Smooth muscle cell (in vitro differentiated cells): ENCODE data around the gene OTUD6A. TPM values are rescaled to one million over a fixed set of nuclear protein-coding genes. Genes with fewer than 3 reads are reported as not detected.

Source experiments
- DNase-seq: peaks from one replicate; lab custom pipeline; 2025; ENCODE audit not compliant: unreplicated experiment; lab: John Stamatoyannopoulos, UW
- H2AFZ ChIP-seq: fragments of 200-600 bp; sonication (generic); 2 replicates; pipeline ENCODE4 v1.6.0; 2016; ENCODE audit warnings: antibody characterized with exemption, low read depth, mild to moderate bottlenecking
- H3F3A ChIP-seq: fragments of 200-600 bp; sonication (generic); 2 replicates; pipeline ENCODE4 v1.6.0; 2017; ENCODE audit warnings: antibody characterized with exemption, low read depth
- H3K27ac ChIP-seq: fragments of 200-600 bp; sonication (generic); 2 replicates; pipeline ENCODE4 v1.5.1; 2016; ENCODE audit warnings: low read depth, mild to moderate bottlenecking
- H3K27me3 ChIP-seq: fragments of 200-600 bp; sonication (generic); 2 replicates; pipeline ENCODE4 v1.6.1; 2016; ENCODE audit warnings: low read depth, mild to moderate bottlenecking
- H3K36me3 ChIP-seq: fragments of 200-600 bp; sonication (generic); 2 replicates; pipeline ENCODE4 v1.5.1; 2016; ENCODE audit warnings: low read depth
- H3K4me1 ChIP-seq: fragments of 200-600 bp; sonication (generic); 2 replicates; pipeline ENCODE4 v1.5.1; 2016; ENCODE audit warnings: low read depth
- H3K4me2 ChIP-seq: fragments of 200-600 bp; sonication (generic); 2 replicates; pipeline ENCODE4 v1.6.0; 2016; ENCODE audit warnings: mild to moderate bottlenecking
- H3K4me3 ChIP-seq: fragments of 200-600 bp; sonication (generic); 2 replicates; pipeline ENCODE4 v1.5.1; 2016; ENCODE audit warnings: mild to moderate bottlenecking
- H3K79me2 ChIP-seq: fragments of 200-600 bp; sonication (generic); 2 replicates; pipeline ENCODE4 v1.6.0; 2016; ENCODE audit warnings: low read depth, mild to moderate bottlenecking
- H3K9ac ChIP-seq: fragments of 200-600 bp; sonication (generic); 2 replicates; pipeline ENCODE4 v1.6.0; 2016; ENCODE audit warnings: low read depth
- H3K9me3 ChIP-seq: fragments of 200-600 bp; sonication (generic); replicated peaks from 2 replicates; pipeline ENCODE4 v1.5.1; 2016; ENCODE audit warnings: low read depth
- H4K20me1 ChIP-seq: fragments of 200-600 bp; sonication (generic); 2 replicates; pipeline ENCODE4 v1.6.0; 2016; ENCODE audit warnings: low read depth
- WGBS: methylation state at CpG from one replicate; pipeline ENCODE4 v1.1.7; 2016; ENCODE audit warnings: low lambda C conversion rate; 5-methylcytosine and 5-hydroxymethylcytosine counted together
- polyA plus RNA-seq: library from polyadenylated mRNA; unstranded; fragments of >200 nt; fragmentation: Nextera tagmentation; extraction: Ambion mirVana; gene quantifications from 2 replicates; pipeline ENCODE4 v1.2.1, GENCODE V29; 2016
- total RNA-seq: library from RNA; depleted of rRNA; stranded (reverse); fragments of >200 nt; gene quantifications from 2 replicates; pipeline ENCODE4 v1.2.3, GENCODE V29; 2014
- TF ChIP-seq, protein P1 (sequence below): fragments of 200-600 bp; sonication (generic); IDR thresholded peaks from 2 replicates; pipeline ENCODE4 v1.5.1; 2017; ENCODE audit warnings: borderline replicate concordance, mild to moderate bottlenecking, antibody characterized with exemption; ENCODE audit not compliant: insufficient read depth, poor library complexity, severe bottlenecking

OTUD6A gene
- total and polyA plus RNA-seq, 2 experiments from 2014 or later = not detected

DNA sequence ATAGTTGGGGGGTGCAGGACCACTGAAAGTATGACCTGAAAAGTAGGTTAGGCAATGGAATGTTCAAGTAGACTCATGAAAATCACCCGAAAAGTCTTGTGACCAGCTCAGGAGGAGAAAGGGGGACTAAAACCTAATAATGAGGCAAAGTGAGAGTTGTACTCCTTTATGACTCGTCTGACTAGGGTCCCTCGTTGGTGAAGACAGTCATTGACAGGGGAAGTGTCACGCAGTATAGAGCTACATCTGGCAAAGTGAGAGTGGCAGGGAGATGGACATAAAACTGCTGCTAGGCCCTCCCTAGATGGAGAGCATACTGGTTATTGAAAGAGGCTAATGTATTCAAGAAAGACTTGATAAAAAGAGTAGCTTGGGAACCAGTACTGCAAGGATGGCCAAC lies 20.5 kb downstream of the OTUD6A start:
- Histone ChIP-seq H3K79me2 (no peaks in the 10 kb centered on the region), H3K9ac (no peak overlapping the region), H3K4me2 (no peak overlapping the region), H3K27me3 (no peaks in the 10 kb centered on the region), H3K4me1 (no peaks in the 10 kb centered on the region), H3K9me3 (no peaks in the 10 kb centered on the region), H3K4me3 (no peak overlapping the region), H3K36me3 (no peaks in the 10 kb centered on the region), H3F3A (no peaks in the 10 kb centered on the region), H2AFZ (no peak overlapping the region), H3K27ac (no peak overlapping the region), H4K20me1 (no peaks in the 10 kb centered on the region)
- TF ChIP-seq, protein P1, sequence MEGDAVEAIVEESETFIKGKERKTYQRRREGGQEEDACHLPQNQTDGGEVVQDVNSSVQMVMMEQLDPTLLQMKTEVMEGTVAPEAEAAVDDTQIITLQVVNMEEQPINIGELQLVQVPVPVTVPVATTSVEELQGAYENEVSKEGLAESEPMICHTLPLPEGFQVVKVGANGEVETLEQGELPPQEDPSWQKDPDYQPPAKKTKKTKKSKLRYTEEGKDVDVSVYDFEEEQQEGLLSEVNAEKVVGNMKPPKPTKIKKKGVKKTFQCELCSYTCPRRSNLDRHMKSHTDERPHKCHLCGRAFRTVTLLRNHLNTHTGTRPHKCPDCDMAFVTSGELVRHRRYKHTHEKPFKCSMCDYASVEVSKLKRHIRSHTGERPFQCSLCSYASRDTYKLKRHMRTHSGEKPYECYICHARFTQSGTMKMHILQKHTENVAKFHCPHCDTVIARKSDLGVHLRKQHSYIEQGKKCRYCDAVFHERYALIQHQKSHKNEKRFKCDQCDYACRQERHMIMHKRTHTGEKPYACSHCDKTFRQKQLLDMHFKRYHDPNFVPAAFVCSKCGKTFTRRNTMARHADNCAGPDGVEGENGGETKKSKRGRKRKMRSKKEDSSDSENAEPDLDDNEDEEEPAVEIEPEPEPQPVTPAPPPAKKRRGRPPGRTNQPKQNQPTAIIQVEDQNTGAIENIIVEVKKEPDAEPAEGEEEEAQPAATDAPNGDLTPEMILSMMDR = no peak
- DNase-seq = no peak
- WGBS = 62% methylated on average over 4 of the region's 4 CpGs

DNA sequence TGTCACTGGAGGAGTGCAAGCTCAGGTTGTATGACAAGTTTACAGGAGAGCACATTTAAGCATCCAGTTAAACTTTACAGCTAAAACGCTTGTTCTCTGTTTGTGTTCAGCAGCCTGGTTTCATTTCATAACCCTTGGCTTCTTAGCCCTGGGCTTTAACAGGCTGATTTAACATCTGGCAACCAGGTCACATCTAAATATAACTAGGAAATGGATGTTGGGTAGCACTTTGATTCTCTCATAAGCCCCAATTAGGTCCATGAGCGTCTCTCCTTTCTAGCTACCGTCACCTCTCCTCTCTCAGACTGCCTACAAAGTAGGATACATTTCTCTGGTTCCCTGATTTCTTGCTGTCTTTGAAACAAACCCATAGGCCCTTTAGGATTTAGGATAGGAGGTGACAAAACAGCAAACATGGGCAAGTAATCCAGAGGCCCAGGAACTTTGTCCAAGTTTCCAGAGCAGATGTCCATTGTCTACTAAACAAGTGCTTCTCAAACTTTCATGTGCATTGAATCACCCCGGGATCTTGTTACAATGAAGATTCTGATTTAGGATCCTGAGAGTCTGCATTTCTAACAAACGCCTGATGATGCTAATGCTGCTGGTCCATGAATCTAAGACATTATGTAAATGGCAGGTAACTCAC lies 22.5 kb downstream of the OTUD6A start:
- H4K20me1 ChIP-seq = no peaks in the 10 kb centered on the region
- no peaks in the 10 kb centered on the region for H3K27me3 ChIP-seq
- no peaks in the 10 kb centered on the region for H3K79me2 ChIP-seq
- H3K9me3 ChIP-seq = no peaks in the 10 kb centered on the region
- no peak overlapping the region for H3K27ac ChIP-seq
- H3K4me3 ChIP-seq = no peak overlapping the region
- TF ChIP-seq, protein P1 = no peak
- no peaks in the 10 kb centered on the region for H3K36me3 ChIP-seq
- no peak for DNase-seq
- no peak overlapping the region for H3K9ac ChIP-seq
- no peaks in the 10 kb centered on the region for H3K4me1 ChIP-seq
- H3K4me2 ChIP-seq = no peak overlapping the region
- 78% methylated on average over 5 of the region's 5 CpGs for WGBS
- H3F3A ChIP-seq = no peaks in the 10 kb centered on the region
- H2AFZ ChIP-seq = no peak overlapping the region

DNA sequence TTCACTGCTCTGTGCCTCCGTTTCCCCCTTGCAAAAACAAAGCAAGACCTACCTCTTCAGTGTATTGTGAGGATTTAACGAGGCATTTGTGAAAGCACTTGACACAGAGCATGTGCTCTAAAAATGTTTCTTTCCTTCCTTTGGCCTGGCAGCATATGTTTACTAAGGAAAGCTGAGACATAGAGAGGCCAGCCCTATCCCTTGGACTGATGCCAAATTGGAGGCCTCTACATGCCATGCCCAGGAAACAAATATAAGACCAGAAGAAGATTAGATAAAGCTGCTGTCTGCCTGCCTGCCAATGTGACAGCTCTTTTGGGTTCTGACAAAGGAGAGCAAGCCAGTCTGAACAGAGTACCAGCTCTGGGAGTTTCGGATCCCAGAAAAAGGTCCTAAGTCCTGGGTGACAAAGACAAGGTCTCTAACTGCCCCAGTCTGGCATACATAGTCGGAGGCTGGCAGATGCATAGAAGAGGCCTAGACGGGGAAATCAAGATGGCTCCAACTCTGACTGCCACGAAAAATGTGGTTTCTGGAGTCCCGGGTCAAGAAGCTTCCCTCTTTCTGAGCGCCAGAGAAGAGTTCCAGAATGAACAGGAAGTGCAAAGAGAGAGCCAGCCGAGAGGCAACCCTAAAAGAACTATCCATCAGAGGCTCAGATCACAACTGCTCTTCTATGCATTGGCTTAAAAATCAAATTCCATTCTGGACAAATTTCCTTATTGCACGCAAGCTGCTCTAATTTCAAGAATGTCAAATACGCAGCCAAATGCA lies 25.8 kb downstream of the OTUD6A start:
- no peaks in the 10 kb centered on the region for H3K36me3 ChIP-seq
- no peak overlapping the region for H3K4me3 ChIP-seq
- no peak overlapping the region for H3K9ac ChIP-seq
- 55% methylated on average over 11 of the region's 11 CpGs for WGBS
- H4K20me1 ChIP-seq = no peaks in the 10 kb centered on the region
- no peaks in the 10 kb centered on the region for H3K4me1 ChIP-seq
- H3K27me3 ChIP-seq = no peaks in the 10 kb centered on the region
- TF ChIP-seq, protein P1 = no peak
- no peak overlapping the region for H3K27ac ChIP-seq
- H3K9me3 ChIP-seq = no peaks in the 10 kb centered on the region
- no peaks in the 10 kb centered on the region for H3K79me2 ChIP-seq
- DNase-seq = no peak
- H2AFZ ChIP-seq = no peak overlapping the region
- H3K4me2 ChIP-seq = no peak overlapping the region
- H3F3A ChIP-seq = no peaks in the 10 kb centered on the region

DNA sequence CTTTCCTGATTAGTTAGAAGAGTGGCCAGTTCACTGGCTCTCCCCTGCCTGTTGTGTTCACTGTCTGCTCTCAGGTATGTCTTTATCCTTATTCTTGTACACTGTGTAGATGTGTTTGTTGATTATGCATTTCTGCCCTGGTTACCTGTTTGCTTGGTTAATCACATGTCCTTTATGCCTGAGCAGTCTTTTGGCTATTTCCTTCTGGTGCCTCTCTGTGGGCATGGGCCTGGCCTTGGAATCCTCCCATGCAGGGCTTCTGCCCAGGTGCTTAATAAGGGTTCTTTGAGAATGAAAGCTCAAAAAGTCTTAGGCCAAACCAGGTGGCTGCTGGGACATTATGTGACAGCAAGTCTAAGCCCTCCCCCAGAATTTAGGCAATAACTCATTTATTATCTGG lies 26.5 kb downstream of the OTUD6A start:
- Histone ChIP-seq H3K4me3 (no peak overlapping the region), H2AFZ (no peak overlapping the region), H3K36me3 (no peaks in the 10 kb centered on the region), H3K79me2 (no peaks in the 10 kb centered on the region), H3K27ac (no peak overlapping the region), H3K4me2 (no peak overlapping the region), H3F3A (no peaks in the 10 kb centered on the region), H3K4me1 (no peaks in the 10 kb centered on the region), H3K9me3 (no peaks in the 10 kb centered on the region), H3K27me3 (no peaks in the 10 kb centered on the region), H3K9ac (no peak overlapping the region), H4K20me1 (no peaks in the 10 kb centered on the region)
- DNase-seq = no peak
- TF ChIP-seq, protein P1 = no peak
